Left ventricle myocardium inferior (tissue), 1 donor: ENCODE results near the gene MYO1C. TPM values are rescaled to one million over a fixed set of nuclear protein-coding genes. Genes with fewer than 3 reads are reported as not detected.

Experiments used
- DNase-seq: peaks from one replicate; pipeline ENCODE4 v3.0.0-alpha.2; 2020
- H3K27ac ChIP-seq: fragments of 200-600 bp; replicated peaks from 2 replicates; pipeline ENCODE4 v1.8.0; 2021
- H3K27me3 ChIP-seq: fragments of 200-600 bp; 2 replicates; pipeline ENCODE4 v1.8.0; 2021; ENCODE audit warnings: low read depth
- H3K36me3 ChIP-seq: fragments of 200-600 bp; 2 replicates; pipeline ENCODE4 v1.8.0; 2021
- H3K4me1 ChIP-seq: fragments of 200-600 bp; 2 replicates; pipeline ENCODE4 v1.8.0; 2021
- H3K4me3 ChIP-seq: fragments of 200-600 bp; 2 replicates; pipeline ENCODE4 v1.8.0; 2021; ENCODE audit warnings: mild to moderate bottlenecking, moderate library complexity
- H3K9me3 ChIP-seq: fragments of 200-600 bp; replicated peaks from 2 replicates; pipeline ENCODE4 v1.8.0; 2021
- intact Hi-C: fragments of 100-400 bp; cut with micrococcal nuclease; formaldehyde crosslinking; loops from one replicate; pipeline ENCODE4 v1.11.0; 2022
- total RNA-seq: library from RNA; stranded (reverse); fragmentation: NEBNext Ultra II Directional; extraction: Animal tissue kit (Norgen Biotek cat#: 25700); gene quantifications from one replicate; pipeline ENCODE4 v1.2.1, GENCODE V29; 2021
- TF ChIP-seq, protein P1 (sequence below): fragments of 200-600 bp; IDR thresholded peaks from 2 replicates; pipeline ENCODE4 v1.8.0; 2021; ENCODE audit warnings: antibody characterized with exemption, mild to moderate bottlenecking, borderline replicate concordance
- donor health status: DM: no; HTN: yes; CAD: no; lungs with severe emphysema.

MYO1C gene
- total RNA-seq, 1 donor from 2014 or later = 150 TPM

DNA sequence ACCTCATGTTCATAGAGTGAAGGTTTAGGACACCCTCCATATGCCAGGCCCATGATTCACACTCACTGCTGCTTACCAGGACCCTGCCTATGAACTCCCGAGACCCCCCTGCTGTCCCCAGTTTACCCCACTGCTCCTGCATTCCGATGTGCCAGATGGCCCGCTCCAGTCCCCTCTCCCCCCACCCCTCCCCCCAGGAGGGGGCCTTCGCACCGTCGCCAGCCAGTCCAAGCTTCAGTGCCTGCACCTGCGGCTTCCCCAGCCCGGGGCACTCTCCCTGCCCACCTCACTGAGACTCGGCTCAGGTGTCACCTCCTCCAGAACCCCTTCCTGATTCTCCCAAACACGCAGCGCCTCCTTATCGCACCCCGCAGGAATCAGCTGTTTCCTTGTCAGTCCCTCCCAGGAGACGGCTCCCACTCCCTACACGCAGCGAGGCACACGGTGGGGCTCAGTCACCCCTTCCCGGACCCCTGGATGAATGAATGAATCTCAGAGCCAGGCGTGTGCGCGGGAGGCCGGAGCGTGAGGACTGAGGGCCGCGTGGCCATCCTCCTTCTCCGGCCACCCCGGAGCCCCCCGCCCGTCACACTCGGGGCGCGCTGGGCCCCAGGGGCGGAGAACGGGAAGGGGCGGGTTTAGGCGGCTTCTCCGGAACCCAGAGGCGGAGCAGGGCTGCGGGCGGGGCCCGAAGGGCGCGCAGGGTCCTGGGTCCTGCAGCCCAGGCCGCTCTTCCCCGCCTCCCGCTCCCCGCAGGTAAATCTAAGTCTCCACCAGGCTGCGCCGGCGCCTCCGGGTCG, 1.6 kb downstream of the MYO1C start:
- TF ChIP-seq, protein P1, sequence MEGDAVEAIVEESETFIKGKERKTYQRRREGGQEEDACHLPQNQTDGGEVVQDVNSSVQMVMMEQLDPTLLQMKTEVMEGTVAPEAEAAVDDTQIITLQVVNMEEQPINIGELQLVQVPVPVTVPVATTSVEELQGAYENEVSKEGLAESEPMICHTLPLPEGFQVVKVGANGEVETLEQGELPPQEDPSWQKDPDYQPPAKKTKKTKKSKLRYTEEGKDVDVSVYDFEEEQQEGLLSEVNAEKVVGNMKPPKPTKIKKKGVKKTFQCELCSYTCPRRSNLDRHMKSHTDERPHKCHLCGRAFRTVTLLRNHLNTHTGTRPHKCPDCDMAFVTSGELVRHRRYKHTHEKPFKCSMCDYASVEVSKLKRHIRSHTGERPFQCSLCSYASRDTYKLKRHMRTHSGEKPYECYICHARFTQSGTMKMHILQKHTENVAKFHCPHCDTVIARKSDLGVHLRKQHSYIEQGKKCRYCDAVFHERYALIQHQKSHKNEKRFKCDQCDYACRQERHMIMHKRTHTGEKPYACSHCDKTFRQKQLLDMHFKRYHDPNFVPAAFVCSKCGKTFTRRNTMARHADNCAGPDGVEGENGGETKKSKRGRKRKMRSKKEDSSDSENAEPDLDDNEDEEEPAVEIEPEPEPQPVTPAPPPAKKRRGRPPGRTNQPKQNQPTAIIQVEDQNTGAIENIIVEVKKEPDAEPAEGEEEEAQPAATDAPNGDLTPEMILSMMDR = no peak
- peaks cover 94% of the 10 kb centered on the region for H3K4me1 ChIP-seq
- intact Hi-C loops = no loop called here
- peak; percentile 83 for DNase-seq
- peaks cover 12% of the 10 kb centered on the region for H3K36me3 ChIP-seq
- peak overlapping the region; percentile 84 for H3K4me3 ChIP-seq
- no peaks in the 10 kb centered on the region for H3K9me3 ChIP-seq
- no peaks in the 10 kb centered on the region for H3K27me3 ChIP-seq
- H3K27ac ChIP-seq = peak overlapping the region; percentile 98

DNA sequence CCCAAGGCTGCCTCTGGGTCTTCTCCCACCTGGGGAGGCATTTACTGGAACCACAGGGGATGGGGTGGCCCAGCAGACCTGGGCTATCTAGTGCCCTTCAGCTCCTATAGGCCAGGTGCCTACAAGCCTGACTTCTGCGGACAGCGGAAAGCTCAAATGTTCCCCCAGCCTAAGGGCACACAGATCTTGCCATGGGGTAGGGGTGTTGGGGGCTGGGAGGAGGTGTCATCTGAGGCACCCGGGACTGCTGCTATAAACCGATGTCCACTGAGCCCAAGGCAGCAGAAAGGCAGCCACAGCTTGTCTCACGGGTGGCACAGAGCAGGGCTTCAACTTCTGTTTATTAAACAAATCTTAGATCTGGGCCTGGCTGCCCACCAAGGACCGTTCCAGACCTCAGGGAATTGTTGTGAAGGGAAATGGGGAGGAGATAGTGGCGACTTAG, 3.6 kb downstream of the MYO1C start:
- H3K4me1 ChIP-seq = peaks cover 94% of the 10 kb centered on the region
- no peaks in the 10 kb centered on the region for H3K9me3 ChIP-seq
- intact Hi-C loops = no loop called here
- DNase-seq = no peak
- peaks cover 6% of the 10 kb centered on the region for H3K36me3 ChIP-seq
- no peaks in the 10 kb centered on the region for H3K27me3 ChIP-seq
- peak overlapping the region; percentile 84 for H3K4me3 ChIP-seq
- H3K27ac ChIP-seq = peak overlapping the region; percentile 98
- TF ChIP-seq, protein P1 = no peak

DNA sequence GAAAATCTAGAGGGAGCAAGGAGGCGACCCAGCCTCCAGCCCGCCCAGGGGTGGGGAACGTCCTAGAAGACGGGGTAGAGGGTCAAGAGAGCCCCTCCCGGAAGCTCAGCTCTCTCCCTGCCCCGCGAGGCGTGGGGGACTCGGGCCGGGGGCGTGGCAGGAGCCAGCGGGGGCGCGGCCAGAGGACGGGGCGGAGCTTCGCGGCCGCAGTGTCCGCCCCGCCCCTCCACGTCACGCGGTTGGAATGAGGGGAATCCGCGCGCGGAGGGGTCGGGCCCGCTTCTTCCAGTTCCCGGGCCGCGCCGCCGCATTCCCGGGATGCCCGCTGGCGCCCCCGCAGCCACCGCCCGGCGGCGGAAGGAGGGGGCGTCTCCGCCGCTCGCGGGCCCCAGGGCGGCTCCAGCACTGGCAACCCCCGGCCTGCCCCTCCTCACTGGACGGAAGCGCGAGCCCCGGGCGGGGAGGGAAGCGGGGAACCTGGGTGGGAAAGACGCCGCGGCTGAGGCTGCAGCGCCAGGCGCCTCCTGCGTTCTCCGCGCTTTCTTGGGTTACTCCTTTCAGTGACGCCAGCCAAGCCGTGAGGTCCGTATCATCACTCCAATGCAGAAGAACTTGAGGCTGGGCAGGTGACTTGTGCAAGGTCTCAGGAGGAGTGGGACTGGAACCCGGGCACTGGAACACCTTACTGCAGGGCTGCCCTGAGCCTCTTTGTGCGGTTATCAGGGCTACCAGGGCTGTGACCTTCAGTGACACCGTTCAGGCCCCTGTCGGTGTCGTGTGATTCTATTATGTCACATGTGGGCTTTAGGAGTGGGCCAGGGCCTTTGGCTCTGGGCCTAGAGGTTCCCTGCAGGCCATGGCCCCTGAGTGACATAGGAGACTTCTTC, 4.3 kb downstream of the MYO1C start:
- Histone ChIP-seq H3K4me1 (peaks cover 94% of the 10 kb centered on the region), H3K9me3 (no peaks in the 10 kb centered on the region), H3K4me3 (peak overlapping the region; percentile 84), H3K27ac (peak overlapping the region; percentile 98), H3K36me3 (peaks cover 12% of the 10 kb centered on the region), H3K27me3 (no peaks in the 10 kb centered on the region)
- intact Hi-C loops = no loop called here
- DNase-seq = peak; percentile 90
- TF ChIP-seq, protein P1 = peak; percentile 28

DNA sequence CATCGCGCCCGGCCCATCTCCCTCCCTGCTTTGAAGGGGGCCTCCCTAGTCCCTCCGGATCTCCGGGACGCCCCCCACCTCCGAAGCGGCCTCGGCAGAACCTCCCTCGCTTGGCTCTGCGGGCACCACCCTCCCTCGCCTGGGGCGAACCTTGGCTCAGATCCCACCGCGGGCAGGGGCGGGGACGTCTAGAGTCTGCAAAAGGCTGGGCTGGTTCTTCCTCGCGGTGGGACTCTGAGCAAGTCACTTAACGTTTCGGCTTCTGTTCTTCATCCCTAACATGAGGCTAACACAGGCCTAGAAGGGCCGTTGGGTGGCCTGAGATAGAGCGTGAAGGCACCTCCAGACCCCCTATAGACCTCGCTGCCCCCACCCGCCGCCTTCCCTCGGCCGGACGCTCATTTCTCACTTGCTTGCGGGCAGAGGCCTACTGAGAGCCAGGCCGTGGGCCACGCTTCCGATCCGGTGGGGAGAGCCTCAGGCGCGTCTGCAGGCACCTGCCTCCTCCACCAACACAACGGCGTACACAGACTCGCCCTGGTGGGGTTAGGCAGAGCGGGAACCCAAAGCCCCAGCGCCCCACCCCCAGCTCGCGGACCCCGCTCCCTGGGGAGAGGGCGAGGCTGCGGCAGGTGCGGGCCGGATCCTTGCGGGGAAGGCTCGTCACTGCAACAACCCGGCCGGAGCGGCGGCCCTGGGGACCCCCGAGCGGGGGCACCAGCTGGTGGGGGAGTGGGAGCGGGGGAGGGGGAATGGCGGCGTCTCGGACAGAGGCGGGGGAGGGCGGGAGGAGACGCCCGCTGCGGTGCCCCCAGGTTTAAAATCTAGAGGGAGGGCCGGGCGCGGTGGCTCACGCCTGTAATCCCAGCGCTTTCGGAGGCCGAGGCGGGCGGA, 5.4 kb downstream of the MYO1C start:
- Histone ChIP-seq H3K4me3 (peak overlapping the region; percentile 84), H3K9me3 (no peaks in the 10 kb centered on the region), H3K36me3 (peaks cover 20% of the 10 kb centered on the region), H3K27ac (peak overlapping the region; percentile 98), H3K4me1 (peaks cover 91% of the 10 kb centered on the region), H3K27me3 (no peaks in the 10 kb centered on the region)
- intact Hi-C loops = no loop called here
- peak; percentile 78 for DNase-seq
- TF ChIP-seq, protein P1 = no peak
